ENCODE results near the gene DIPK1B. TPM values are rescaled to one million over a fixed set of nuclear protein-coding genes. Genes with fewer than 3 reads are reported as not detected.

Gene DIPK1B
- polyA plus RNA-seq, 1 donor from 2014 or later, result 65.1 TPM

DNA sequence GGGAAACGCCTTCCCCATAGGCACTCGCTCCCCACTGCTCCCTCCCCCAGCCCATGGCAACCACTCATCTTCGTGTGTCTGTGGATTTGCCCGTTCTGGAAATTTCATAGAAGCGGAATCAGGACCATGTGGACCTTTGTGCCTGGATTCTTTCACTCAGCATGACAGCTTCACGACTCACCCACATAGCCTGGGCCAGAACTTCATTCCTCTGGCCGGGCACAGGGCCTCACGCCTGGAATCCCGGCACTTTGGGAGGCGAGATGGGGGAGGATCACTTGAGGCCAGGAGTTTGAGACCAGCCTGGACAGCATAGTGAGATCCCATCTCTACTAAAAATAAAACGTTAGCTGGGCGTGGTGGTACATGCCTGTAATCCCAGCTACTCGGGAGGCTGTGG, 12.1 kb upstream of the DIPK1B start:
- no peaks in the 10 kb centered on the region for H3K79me2 ChIP-seq (replicated peaks; ENCODE audit: insufficient read depth, low read length)
- H3K9ac ChIP-seq (ENCODE audit: low read length), result no peak overlapping the region
- no peak overlapping the region for H3K4me2 ChIP-seq (ENCODE audit: low read length)
- H3K4me3 ChIP-seq (ENCODE audit: low read length), result no peak overlapping the region
- no peaks in the 10 kb centered on the region for H4K20me1 ChIP-seq (ENCODE audit: insufficient read depth)
- no peaks in the 10 kb centered on the region for H3K27me3 ChIP-seq (ENCODE audit: insufficient read depth, low read depth, low read length)
- no peak overlapping the region for H2AFZ ChIP-seq (ENCODE audit: low read depth, low read length)
- H3K9me2 ChIP-seq (ENCODE audit: insufficient read depth, low read length), result no peaks in the 10 kb centered on the region
- no peaks in the 10 kb centered on the region for H3K36me3 ChIP-seq (ENCODE audit: insufficient read depth, low read length)
- H3K9me3 ChIP-seq (ENCODE audit: low read length), result no peaks in the 10 kb centered on the region
- H3F3A ChIP-seq (ENCODE audit: insufficient read depth, low read length, poor library complexity, severe bottlenecking), result no peaks in the 10 kb centered on the region
- no peak for TF ChIP-seq POLR2AphosphoS5 (IDR thresholded peaks at IDR 0.05)
- TF ChIP-seq MXI1 (conservative IDR thresholded peaks at IDR 0.05; ENCODE audit: poor library complexity, severe bottlenecking), result no peak
- no peak for TF ChIP-seq REST (IDR thresholded peaks at IDR 0.05; ENCODE audit: borderline replicate concordance)
- TF ChIP-seq SMC3 (conservative IDR thresholded peaks at IDR 0.05; ENCODE audit: poor library complexity), result no peak
- no peak overlapping the region for H3K27ac ChIP-seq (ENCODE audit: low read length)

GRCh38 chr9:136700959-136701667, 11.3 kb upstream of the DIPK1B start:
- H4K20me1 ChIP-seq (ENCODE audit: insufficient read depth), result no peaks in the 10 kb centered on the region
- H3K9ac ChIP-seq (ENCODE audit: low read length), result no peak overlapping the region
- H3K36me3 ChIP-seq (ENCODE audit: insufficient read depth, low read length), result no peaks in the 10 kb centered on the region
- H3F3A ChIP-seq (ENCODE audit: insufficient read depth, low read length, poor library complexity, severe bottlenecking), result no peaks in the 10 kb centered on the region
- no peaks in the 10 kb centered on the region for H3K9me2 ChIP-seq (ENCODE audit: insufficient read depth, low read length)
- TF ChIP-seq CTCF (IDR thresholded peaks at IDR 0.05; ENCODE audit: poor library complexity, severe bottlenecking), result no peak
- no peak for TF ChIP-seq SMC3 (conservative IDR thresholded peaks at IDR 0.05; ENCODE audit: poor library complexity)
- H3K9me3 ChIP-seq (ENCODE audit: low read length), result no peaks in the 10 kb centered on the region
- no peak overlapping the region for H3K27ac ChIP-seq (ENCODE audit: low read length)
- H3K79me2 ChIP-seq (replicated peaks; ENCODE audit: insufficient read depth, low read length), result no peaks in the 10 kb centered on the region
- H3K27me3 ChIP-seq (ENCODE audit: insufficient read depth, low read depth, low read length), result no peaks in the 10 kb centered on the region
- no peak overlapping the region for H3K4me3 ChIP-seq (ENCODE audit: low read length)
- no peak overlapping the region for H3K4me2 ChIP-seq (ENCODE audit: low read length)
- no peak overlapping the region for H2AFZ ChIP-seq (ENCODE audit: low read depth, low read length)

DNA sequence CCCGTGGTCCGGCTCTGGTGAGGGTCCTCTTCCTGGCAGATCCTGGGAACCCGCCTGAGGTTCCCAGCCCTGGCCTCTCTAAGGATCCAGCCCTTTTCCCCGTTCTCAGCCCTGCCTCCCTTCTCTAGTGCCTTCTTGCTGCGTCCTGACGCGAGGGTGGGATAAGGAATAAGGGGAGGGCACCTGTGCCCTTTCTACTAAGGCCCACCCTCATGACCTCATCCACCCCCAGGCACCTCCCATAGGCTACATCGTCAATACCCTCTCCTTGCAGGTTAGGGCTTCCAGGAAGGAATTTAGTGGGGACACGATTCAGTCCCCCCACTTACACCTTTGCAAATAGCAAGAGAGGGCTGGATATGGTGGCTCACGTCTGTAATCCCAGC, 10.7 kb upstream of the DIPK1B start:
- no peak overlapping the region for H3K4me2 ChIP-seq (ENCODE audit: low read length)
- no peaks in the 10 kb centered on the region for H3K36me3 ChIP-seq (ENCODE audit: insufficient read depth, low read length)
- H3K9me3 ChIP-seq (ENCODE audit: low read length), result no peaks in the 10 kb centered on the region
- no peaks in the 10 kb centered on the region for H4K20me1 ChIP-seq (ENCODE audit: insufficient read depth)
- H2AFZ ChIP-seq (ENCODE audit: low read depth, low read length), result no peak overlapping the region
- H3K27ac ChIP-seq (ENCODE audit: low read length), result no peak overlapping the region
- no peak overlapping the region for H3K9ac ChIP-seq (ENCODE audit: low read length)
- no peaks in the 10 kb centered on the region for H3K27me3 ChIP-seq (ENCODE audit: insufficient read depth, low read depth, low read length)
- no peaks in the 10 kb centered on the region for H3K79me2 ChIP-seq (replicated peaks; ENCODE audit: insufficient read depth, low read length)
- H3K4me3 ChIP-seq (ENCODE audit: low read length), result no peak overlapping the region
- H3F3A ChIP-seq (ENCODE audit: insufficient read depth, low read length, poor library complexity, severe bottlenecking), result no peaks in the 10 kb centered on the region
- TF ChIP-seq RAD21 (conservative IDR thresholded peaks at IDR 0.05) (no peak), EZH2 (IDR thresholded peaks at IDR 0.05; ENCODE audit: borderline replicate concordance, insufficient read depth, low read length, poor library complexity, severe bottlenecking) (no peak), SMC3 (conservative IDR thresholded peaks at IDR 0.05; ENCODE audit: poor library complexity) (no peak), MXI1 (conservative IDR thresholded peaks at IDR 0.05; ENCODE audit: poor library complexity, severe bottlenecking) (no peak), REST (IDR thresholded peaks at IDR 0.05; ENCODE audit: borderline replicate concordance) (no peak), CTCF (IDR thresholded peaks at IDR 0.05; ENCODE audit: poor library complexity, severe bottlenecking) (no peak), EP300 (conservative IDR thresholded peaks at IDR 0.05; ENCODE audit: poor library complexity, severe bottlenecking) (no peak), POLR2AphosphoS5 (IDR thresholded peaks at IDR 0.05) (no peak), TAF1 (IDR thresholded peaks at IDR 0.05; ENCODE audit: low read depth) (no peak)
- H3K9me2 ChIP-seq (ENCODE audit: insufficient read depth, low read length), result no peaks in the 10 kb centered on the region

Measured in neural cell (in vitro differentiated cells).